ENCODE measurements around the gene TMEM80.

- TF ChIP-seq CTCF (conservative IDR thresholded peaks at IDR 0.05; ENCODE audit: low read depth, low read length) (no peak), EZH2 (IDR thresholded peaks at IDR 0.05; ENCODE audit: borderline replicate concordance, low read depth, low read length, poor library complexity, severe bottlenecking) (no peak)
These were observed 33.4 kb downstream of the TMEM80 start for GRCh38 chr11:728901-729491.
